ENCODE data around the gene TTR. TPM values are rescaled to one million over a fixed set of nuclear protein-coding genes. Genes with fewer than 3 reads are reported as not detected.
A peak's percentile ranks its signal among the peaks of the same experiment; 100 is the strongest.

The TTR gene
- polyA plus RNA-seq, 1 of the 3 experiments (the other 2 are of a cell fraction), result not detected

DNA sequence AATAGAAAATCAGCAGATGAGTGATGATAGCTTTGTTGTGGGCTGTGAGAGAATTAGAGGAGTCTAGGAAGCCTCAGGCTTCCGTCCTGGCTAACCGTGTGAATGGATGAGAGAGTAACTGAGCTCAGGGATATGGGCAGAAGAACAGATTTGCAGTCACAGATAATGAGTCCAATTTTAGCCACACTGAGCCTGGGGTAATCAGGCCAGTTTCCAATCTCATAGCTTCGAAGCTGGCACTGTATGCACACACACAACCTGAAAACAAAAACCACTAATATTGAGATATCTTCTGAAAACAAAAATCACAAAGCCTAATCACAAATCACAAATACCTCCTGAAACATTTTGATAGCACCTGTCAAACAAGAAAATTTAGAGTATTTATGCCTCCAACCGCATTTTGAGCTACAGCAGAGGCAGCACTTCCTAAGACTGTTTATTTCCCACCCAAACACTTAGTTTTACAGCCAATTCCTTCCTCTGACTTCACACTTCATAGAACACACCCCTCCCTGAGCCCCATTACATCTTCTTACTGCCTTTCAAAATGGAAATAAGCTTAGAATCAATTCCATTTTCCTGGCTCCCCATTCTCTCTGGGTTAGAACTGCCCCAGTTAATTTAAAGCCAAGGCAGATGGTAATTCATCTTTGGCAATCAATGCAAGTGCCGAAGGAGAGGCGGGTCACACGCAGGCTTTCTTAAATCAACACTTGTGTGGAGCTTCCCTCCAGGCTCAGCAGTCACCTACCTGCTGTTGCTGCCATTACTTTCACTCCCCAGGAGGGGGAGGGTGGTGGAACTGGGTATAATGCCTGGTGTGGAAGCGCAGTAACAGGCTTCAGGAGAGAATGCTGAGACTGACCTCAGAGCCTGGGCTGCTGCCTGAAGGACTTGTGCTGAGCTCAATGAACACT lies 18.9 kb downstream of the TTR start:
- Histone ChIP-seq H3K9ac (no peak overlapping the region), H2AFZ (ENCODE audit: low read depth) (no peak overlapping the region), H3K27me3 (ENCODE audit: insufficient read depth) (no peaks in the 10 kb centered on the region), H3K9me3 (no peaks in the 10 kb centered on the region), H3K27ac (ENCODE audit: low read depth in 2 of 2, low read length in 1 of 2) (no peak overlapping the region), H3K4me1 (ENCODE audit: control insufficient read depth in 1 of 2, insufficient read depth in 2 of 2, low read depth in 1 of 2, low read length in 1 of 2) (peaks cover 0 to 6% of the 10 kb centered on the region in 2 experiments; a peak in 1 of 4 replicates), H3K4me3 (ENCODE audit: low read depth in 2 of 2, low read length in 1 of 2) (no peak overlapping the region), H3K4me2 (no peak overlapping the region), H3K36me3 (replicated peaks in 1 of 2; ENCODE audit: control insufficient read depth in 1 of 2, insufficient read depth in 2 of 2, low read length in 1 of 2) (no peaks in the 10 kb centered on the region), H3F3A (replicated peaks; ENCODE audit: insufficient read depth) (no peaks in the 10 kb centered on the region), H3K79me2 (ENCODE audit: insufficient read depth) (no peaks in the 10 kb centered on the region), H3K9me2 (no peaks in the 10 kb centered on the region), H4K20me1 (ENCODE audit: insufficient read depth) (no peaks in the 10 kb centered on the region)
- TF ChIP-seq TEAD4 (IDR thresholded peaks at IDR 0.05; ENCODE audit: borderline replicate concordance, insufficient read depth) (no peak), FOXJ3 (CRISPR knock-in tag; IDR thresholded peaks at IDR 0.05) (no peak), REST (IDR thresholded peaks at IDR 0.05; ENCODE audit: low read depth, low read length) (no peak), ZBTB33 (IDR thresholded peaks at IDR 0.05; ENCODE audit: borderline replicate concordance, low read depth) (no peak), GABPA (IDR thresholded peaks at IDR 0.05; ENCODE audit: low read depth) (no peak), SMC3 (IDR thresholded peaks at IDR 0.05; ENCODE audit: low read depth, low read length) (no peak), TAF1 (IDR thresholded peaks at IDR 0.05; ENCODE audit: borderline replicate concordance, low read depth, low read length) (no peak), NRF1 (IDR thresholded peaks at IDR 0.05; ENCODE audit: low read depth, low read length) (no peak), TCF12 (IDR thresholded peaks at IDR 0.05) (no peak), RAD21 (IDR thresholded peaks at IDR 0.05; ENCODE audit: low read length) (no peak), EZH2phosphoT487 (IDR thresholded peaks at IDR 0.05; ENCODE audit: borderline replicate concordance, low read depth) (no peak), RXRA (IDR thresholded peaks at IDR 0.05; ENCODE audit: borderline replicate concordance, low read depth) (no peak), FOSL2 (IDR thresholded peaks at IDR 0.05; ENCODE audit: borderline replicate concordance, low read depth) (no peak)
- DNase-seq, result peak; percentile 27
- 90% methylated on average over 8 of the region's 8 CpGs for WGBS (ENCODE audit: low lambda C conversion rate)
- CTCF ChIA-PET, result interaction anchor here (0.6 to 1.9 kb wide), 9 partner anchors 8 to 153 kb away, joined by 3 to 4 read pairs (median 3); no protein-coding TSS in a partner anchor
- POLR2A ChIA-PET, result no interaction called here
